ENCODE measurements around the gene SLC25A45. TPM values are rescaled to one million over a fixed set of nuclear protein-coding genes. Genes with fewer than 3 reads are reported as not detected.
"Not testable (repeated sequence)": the region's sequence is repeated elsewhere in the genome, so short reads cannot be mapped to it uniquely, and the experiment has no call there.

SLC25A45 gene
- total RNA-seq, 1 donor from 2014 or later: 1.9 TPM

- Mint-ChIP-seq H3K36me3 (ENCODE audit: low read depth, unreplicated experiment) (peaks cover 9% of the 10 kb centered on the region), H3K9me3 (ENCODE audit: unreplicated experiment) (no peaks in the 10 kb centered on the region), H3K4me1 (ENCODE audit: low read depth, unreplicated experiment) (peaks cover 17% of the 10 kb centered on the region), H3K27ac (ENCODE audit: unreplicated experiment) (no peak overlapping the region), H3K4me3 (ENCODE audit: unreplicated experiment) (peak overlapping the region; percentile 17), H3K27me3 (ENCODE audit: low read depth, unreplicated experiment) (no peaks in the 10 kb centered on the region)
- Histone ChIP-seq H2AFZ (ENCODE audit: low read depth, low read length) (no peak overlapping the region), H3K79me2 (ENCODE audit: insufficient read depth, low read length) (peaks cover 69% of the 10 kb centered on the region), H4K20me1 (ENCODE audit: insufficient read depth, low read length) (peaks cover 68% of the 10 kb centered on the region), H3K4me2 (ENCODE audit: low read length) (no peak overlapping the region), H3K27me3 (ENCODE audit: insufficient read depth, low read length) (no peaks in the 10 kb centered on the region), H3K4me3 (ENCODE audit: insufficient read depth, low read depth, low read length) (no peak overlapping the region), H3K36me3 (ENCODE audit: insufficient read depth, low read length) (peaks cover 27% of the 10 kb centered on the region), H3K27ac (ENCODE audit: low read depth, low read length) (no peak overlapping the region), H3K4me1 (ENCODE audit: insufficient read depth, low read length) (peaks cover 13% of the 10 kb centered on the region), H3K9me3 (ENCODE audit: insufficient read depth, low read depth, low read length) (no peaks in the 10 kb centered on the region), H3K9ac (ENCODE audit: low read length) (no peak overlapping the region)
- DNase-seq (ENCODE audit: low read depth): no peak
- FAIRE-seq: no peak
- TF ChIP-seq EZH2 (IDR thresholded peaks at IDR 0.05; ENCODE audit: insufficient read depth, low read length): no peak
- TF ChIP-seq CTCF (IDR thresholded peaks at IDR 0.05; ENCODE audit: insufficient read depth, low read depth, low read length): no peak
These were observed 43.8 kb downstream of the SLC25A45 start for GRCh38 chr11:65338676-65339075.

GRCh38 chr11:65334696-65335295, 47.6 kb downstream of the SLC25A45 start:
- TF ChIP-seq CTCF (IDR thresholded peaks at IDR 0.05; ENCODE audit: insufficient read depth, low read depth, low read length) (no peak), EZH2 (IDR thresholded peaks at IDR 0.05; ENCODE audit: insufficient read depth, low read length) (no peak)
- peak overlapping the region; percentile 88 for H3K4me3 Mint-ChIP-seq (ENCODE audit: unreplicated experiment)
- peaks cover 46% of the 10 kb centered on the region for H4K20me1 ChIP-seq (ENCODE audit: insufficient read depth, low read length)

GRCh38 chr11:65332591-65332990, 49.9 kb downstream of the SLC25A45 start:
- H3K27ac ChIP-seq (ENCODE audit: low read depth, low read length); H3K36me3 Mint-ChIP-seq (ENCODE audit: low read depth, unreplicated experiment); H3K27ac Mint-ChIP-seq (ENCODE audit: unreplicated experiment); H3K4me3 ChIP-seq (ENCODE audit: insufficient read depth, low read depth, low read length); FAIRE-seq; H2AFZ ChIP-seq (ENCODE audit: low read depth, low read length); H3K9me3 Mint-ChIP-seq (ENCODE audit: unreplicated experiment); DNase-seq (ENCODE audit: low read depth); H3K27me3 ChIP-seq (ENCODE audit: insufficient read depth, low read length); H3K4me2 ChIP-seq (ENCODE audit: low read length); H3K9me3 ChIP-seq (ENCODE audit: insufficient read depth, low read depth, low read length); H3K27me3 Mint-ChIP-seq (ENCODE audit: low read depth, unreplicated experiment); H3K4me3 Mint-ChIP-seq (ENCODE audit: unreplicated experiment); H3K36me3 ChIP-seq (ENCODE audit: insufficient read depth, low read length); H3K9ac ChIP-seq (ENCODE audit: low read length); H3K4me1 Mint-ChIP-seq (ENCODE audit: low read depth, unreplicated experiment): not testable (repeated sequence)
- Histone ChIP-seq H4K20me1 (ENCODE audit: insufficient read depth, low read length) (peaks cover 28% of the 10 kb centered on the region), H3K79me2 (ENCODE audit: insufficient read depth, low read length) (peaks cover 38% of the 10 kb centered on the region), H3K4me1 (ENCODE audit: insufficient read depth, low read length) (peaks cover 16% of the 10 kb centered on the region)

More at GRCh38 chr11:65334696-65335295, 47.6 kb downstream of the SLC25A45 start:
- Histone ChIP-seq H3K27me3 (ENCODE audit: insufficient read depth, low read length) (no peaks in the 10 kb centered on the region), H3K4me3 (ENCODE audit: insufficient read depth, low read depth, low read length) (peak overlapping the region; percentile 80), H3K9me3 (ENCODE audit: insufficient read depth, low read depth, low read length) (no peaks in the 10 kb centered on the region), H3K4me2 (ENCODE audit: low read length) (peak overlapping the region; percentile 94), H3K9ac (ENCODE audit: low read length) (peak overlapping the region; percentile 92), H2AFZ (ENCODE audit: low read depth, low read length) (no peak overlapping the region), H3K27ac (ENCODE audit: low read depth, low read length) (peak overlapping the region; percentile 83), H3K36me3 (ENCODE audit: insufficient read depth, low read length) (no peaks in the 10 kb centered on the region), H3K4me1 (ENCODE audit: insufficient read depth, low read length) (peaks cover 14% of the 10 kb centered on the region), H3K79me2 (ENCODE audit: insufficient read depth, low read length) (peaks cover 60% of the 10 kb centered on the region)
- peaks cover 13% of the 10 kb centered on the region for H3K4me1 Mint-ChIP-seq (ENCODE audit: low read depth, unreplicated experiment)
- peaks cover 1% of the 10 kb centered on the region for H3K36me3 Mint-ChIP-seq (ENCODE audit: low read depth, unreplicated experiment)
- no peaks in the 10 kb centered on the region for H3K27me3 Mint-ChIP-seq (ENCODE audit: low read depth, unreplicated experiment)
- no peaks in the 10 kb centered on the region for H3K9me3 Mint-ChIP-seq (ENCODE audit: unreplicated experiment)
- peak overlapping the region; percentile 2 for H3K27ac Mint-ChIP-seq (ENCODE audit: unreplicated experiment)
- no peak for FAIRE-seq
- no peak for DNase-seq (ENCODE audit: low read depth)
